GM13976 (cell line): ENCODE data around the gene MANSC4.

ENCODE experiments used
- DNase-seq: peaks from one replicate; pipeline ENCODE4 v3.0.0; 2012; ENCODE audit warnings: low spot score
- in situ Hi-C: fragments of 300-500 bp; cut with MboI; formaldehyde crosslinking; loops from one replicate; pipeline ENCODE4 v1.12.0; 2022; ENCODE audit warnings: low sequenced_read_pairs, mixed read lengths, inconsistent platforms; ENCODE audit not compliant: unreplicated experiment
- TF ChIP-seq, protein P1 (sequence below): IDR thresholded peaks from 2 replicates; pipeline ENCODE4 v1.5.1; 2012; ENCODE audit warnings: borderline replicate concordance, mild to moderate bottlenecking; ENCODE audit not compliant: insufficient read depth; ENCODE audit errors: extremely low read depth, missing control alignments, control extremely low read depth

The MANSC4 gene

GRCh38 chr12:27723212-27723611, 56.8 kb downstream of the MANSC4 start:
- TF ChIP-seq, protein P1, sequence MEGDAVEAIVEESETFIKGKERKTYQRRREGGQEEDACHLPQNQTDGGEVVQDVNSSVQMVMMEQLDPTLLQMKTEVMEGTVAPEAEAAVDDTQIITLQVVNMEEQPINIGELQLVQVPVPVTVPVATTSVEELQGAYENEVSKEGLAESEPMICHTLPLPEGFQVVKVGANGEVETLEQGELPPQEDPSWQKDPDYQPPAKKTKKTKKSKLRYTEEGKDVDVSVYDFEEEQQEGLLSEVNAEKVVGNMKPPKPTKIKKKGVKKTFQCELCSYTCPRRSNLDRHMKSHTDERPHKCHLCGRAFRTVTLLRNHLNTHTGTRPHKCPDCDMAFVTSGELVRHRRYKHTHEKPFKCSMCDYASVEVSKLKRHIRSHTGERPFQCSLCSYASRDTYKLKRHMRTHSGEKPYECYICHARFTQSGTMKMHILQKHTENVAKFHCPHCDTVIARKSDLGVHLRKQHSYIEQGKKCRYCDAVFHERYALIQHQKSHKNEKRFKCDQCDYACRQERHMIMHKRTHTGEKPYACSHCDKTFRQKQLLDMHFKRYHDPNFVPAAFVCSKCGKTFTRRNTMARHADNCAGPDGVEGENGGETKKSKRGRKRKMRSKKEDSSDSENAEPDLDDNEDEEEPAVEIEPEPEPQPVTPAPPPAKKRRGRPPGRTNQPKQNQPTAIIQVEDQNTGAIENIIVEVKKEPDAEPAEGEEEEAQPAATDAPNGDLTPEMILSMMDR = no peak

More at GRCh38 chr12:27723212-27723611, 56.8 kb downstream of the MANSC4 start:
- DNase-seq = no peak
- in situ Hi-C loops = loop anchor here (10.0 kb wide), 1 partner anchor 222 kb away; no protein-coding TSS in a partner anchor
